Measurements from ENCODE around the gene SMYD4. TPM values are rescaled to one million over a fixed set of nuclear protein-coding genes. Genes with fewer than 3 reads are reported as not detected.

SMYD4 gene
- total and polyA plus RNA-seq, 10 of the 15 experiments (the other 5 are each of a cell fraction or from before 2014, with no cell fraction given), result 2.1 to 18.8 (median 13.7) TPM

DNA sequence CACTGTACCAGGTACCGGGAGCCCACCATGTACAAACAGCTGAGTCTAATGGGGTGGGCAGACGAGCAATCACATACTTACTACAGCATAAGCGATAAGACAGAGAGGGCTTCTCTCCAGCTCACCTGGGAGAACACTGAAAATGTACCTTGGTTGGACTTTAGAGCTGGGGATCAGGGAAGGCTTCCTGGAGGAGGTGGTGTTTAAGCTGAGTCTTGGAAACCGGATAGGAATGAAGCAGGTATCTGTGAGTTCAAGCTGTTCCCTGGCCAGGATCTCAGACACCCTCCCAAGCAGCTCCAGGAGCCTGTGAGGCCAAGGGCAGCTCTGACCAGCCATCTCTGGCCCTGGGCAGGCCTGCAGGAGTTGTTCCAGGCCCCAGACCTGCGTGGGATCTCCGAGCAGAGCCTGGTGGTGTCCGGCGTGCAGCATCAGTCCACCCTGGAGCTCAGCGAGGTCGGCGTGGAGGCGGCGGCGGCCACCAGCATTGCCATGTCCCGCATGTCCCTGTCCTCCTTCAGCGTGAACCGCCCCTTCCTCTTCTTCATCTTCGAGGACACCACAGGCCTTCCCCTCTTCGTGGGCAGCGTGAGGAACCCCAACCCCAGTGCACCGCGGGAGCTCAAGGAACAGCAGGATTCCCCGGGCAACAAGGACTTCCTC, 75.8 kb downstream of the SMYD4 start:
- H3K9ac ChIP-seq (ENCODE audit: control insufficient read depth, insufficient read depth, low read length), result no peak overlapping the region
- ChIA-PET CTCF (interaction anchor here (0.6 to 1.6 kb wide), 4 partner anchors 12 to 112 kb away, joined by 3 to 4 read pairs (median 3); no protein-coding TSS in a partner anchor), POLR2A (no interaction called here), SMC1A (ENCODE audit: uncharacterized antibody, unreplicated experiment) (interaction anchor here (0.9 to 1.9 kb wide), 2 partner anchors 12 to 30 kb away, joined by 4 to 5 read pairs; no protein-coding TSS in a partner anchor), RAD21 (ENCODE audit: unreplicated experiment) (no interaction called here)
- H3K36me3 ChIP-seq (ENCODE audit: control insufficient read depth in 2 of 2, insufficient read depth in 2 of 2, low read length in 1 of 2), result no peaks in the 10 kb centered on the region
- H3K4me2 ChIP-seq (ENCODE audit: control insufficient read depth, insufficient read depth), result no peak overlapping the region
- FAIRE-seq (no peak), DNase-seq (ENCODE audit: low read depth, low spot score) (no peak), ATAC-seq (no peak)
- TF ChIP-seq E4F1 (IDR thresholded peaks at IDR 0.05; ENCODE audit: borderline replicate concordance, partially characterized antibody) (no peak), FOXM1 (IDR thresholded peaks at IDR 0.05; ENCODE audit: low read depth, low read length) (no peak), YY1 (IDR thresholded peaks at IDR 0.05; ENCODE audit: low read depth, low read length) (no peak), NFYA (IDR thresholded peaks at IDR 0.05; ENCODE audit: borderline replicate concordance, low read depth, low read length) (no peak), HDAC6 (IDR thresholded peaks at IDR 0.05; ENCODE audit: unreplicated experiment) (no peak), GABPA (IDR thresholded peaks at IDR 0.05; ENCODE audit: low read depth) (no peak), SRF (IDR thresholded peaks at IDR 0.05; ENCODE audit: low read depth in 2 of 2, low read length in 2 of 2) (no peak)
- TF ChIP-seq, protein P1, sequence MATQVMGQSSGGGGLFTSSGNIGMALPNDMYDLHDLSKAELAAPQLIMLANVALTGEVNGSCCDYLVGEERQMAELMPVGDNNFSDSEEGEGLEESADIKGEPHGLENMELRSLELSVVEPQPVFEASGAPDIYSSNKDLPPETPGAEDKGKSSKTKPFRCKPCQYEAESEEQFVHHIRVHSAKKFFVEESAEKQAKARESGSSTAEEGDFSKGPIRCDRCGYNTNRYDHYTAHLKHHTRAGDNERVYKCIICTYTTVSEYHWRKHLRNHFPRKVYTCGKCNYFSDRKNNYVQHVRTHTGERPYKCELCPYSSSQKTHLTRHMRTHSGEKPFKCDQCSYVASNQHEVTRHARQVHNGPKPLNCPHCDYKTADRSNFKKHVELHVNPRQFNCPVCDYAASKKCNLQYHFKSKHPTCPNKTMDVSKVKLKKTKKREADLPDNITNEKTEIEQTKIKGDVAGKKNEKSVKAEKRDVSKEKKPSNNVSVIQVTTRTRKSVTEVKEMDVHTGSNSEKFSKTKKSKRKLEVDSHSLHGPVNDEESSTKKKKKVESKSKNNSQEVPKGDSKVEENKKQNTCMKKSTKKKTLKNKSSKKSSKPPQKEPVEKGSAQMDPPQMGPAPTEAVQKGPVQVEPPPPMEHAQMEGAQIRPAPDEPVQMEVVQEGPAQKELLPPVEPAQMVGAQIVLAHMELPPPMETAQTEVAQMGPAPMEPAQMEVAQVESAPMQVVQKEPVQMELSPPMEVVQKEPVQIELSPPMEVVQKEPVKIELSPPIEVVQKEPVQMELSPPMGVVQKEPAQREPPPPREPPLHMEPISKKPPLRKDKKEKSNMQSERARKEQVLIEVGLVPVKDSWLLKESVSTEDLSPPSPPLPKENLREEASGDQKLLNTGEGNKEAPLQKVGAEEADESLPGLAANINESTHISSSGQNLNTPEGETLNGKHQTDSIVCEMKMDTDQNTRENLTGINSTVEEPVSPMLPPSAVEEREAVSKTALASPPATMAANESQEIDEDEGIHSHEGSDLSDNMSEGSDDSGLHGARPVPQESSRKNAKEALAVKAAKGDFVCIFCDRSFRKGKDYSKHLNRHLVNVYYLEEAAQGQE (IDR thresholded peaks at IDR 0.05; ENCODE audit: low read depth, low read length), result no peak
- no peak overlapping the region for H3K4me3 ChIP-seq
- H3K9me3 ChIP-seq (replicated peaks; ENCODE audit: control insufficient read depth, insufficient read depth, low read length), result no peaks in the 10 kb centered on the region
- H4K20me1 ChIP-seq (ENCODE audit: control insufficient read depth, insufficient read depth), result no peaks in the 10 kb centered on the region
- BruUV-seq (replicated peaks), result no TSS peak
- 46% methylated on average over 23 of the region's 23 CpGs for WGBS (ENCODE audit: insufficient coverage, insufficient replicate concordance, low lambda C conversion rate, missing lambda C conversion rate)
- H3K27ac ChIP-seq (ENCODE audit: control insufficient read depth, insufficient read depth), result no peak overlapping the region
- H3K27me3 ChIP-seq (replicated peaks in 1 of 2; ENCODE audit: control insufficient read depth in 2 of 2, insufficient read depth in 2 of 2, low read length in 1 of 2), result no peaks in the 10 kb centered on the region
- intact Hi-C loops (cut with micrococcal nuclease; ENCODE audit: unreplicated experiment) (no loop called here), in situ Hi-C loops (cut with MboI) (no loop called here)
- H3K4me1 ChIP-seq (ENCODE audit: control insufficient read depth, insufficient read depth, low read length), result no peaks in the 10 kb centered on the region
- no peaks in the 10 kb centered on the region for H3K79me2 ChIP-seq (ENCODE audit: control insufficient read depth, insufficient read depth, low read length)
- no peak overlapping the region for H2AFZ ChIP-seq (ENCODE audit: control insufficient read depth, low read depth, low read length)

Data from GM12878 (cell line).